AG09319 (cell line): ENCODE results near the gene UGGT2.
"Not testable (repeated sequence)": the region's sequence is repeated elsewhere in the genome, so short reads cannot be mapped to it uniquely, and the experiment has no call there.

Experiments used
- DNase-seq: peaks from one replicate; pipeline ENCODE4 v3.0.0-alpha.2; 2010; ENCODE audit warnings: low read depth; ENCODE audit errors: extremely low read depth
- TF ChIP-seq, protein P1 (sequence below): IDR thresholded peaks from 2 replicates; pipeline ENCODE4 v1.5.1; 2011; ENCODE audit warnings: low read depth, mild to moderate bottlenecking, inconsistent platforms, low read length, moderate library complexity

The UGGT2 gene

DNA sequence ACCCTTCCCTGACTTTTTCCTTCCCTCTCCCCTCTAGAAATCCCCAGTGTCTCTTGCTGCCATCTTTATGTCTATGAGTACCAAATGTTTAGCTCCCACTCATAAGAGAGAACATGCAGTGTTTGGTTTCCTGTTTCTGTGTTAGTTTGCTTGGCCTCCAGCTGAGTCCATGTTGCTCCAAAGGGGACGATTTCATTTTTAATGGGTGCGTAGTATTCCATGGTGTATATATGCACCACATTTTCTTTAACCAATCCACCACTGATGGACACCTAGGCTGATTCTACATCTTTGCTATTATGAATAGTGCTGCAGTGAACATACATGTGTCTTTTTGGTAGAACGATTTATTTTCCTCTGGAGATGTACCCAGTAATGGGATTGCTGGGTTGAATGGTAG, 123.8 kb downstream of the UGGT2 start:
- no peak for DNase-seq
- TF ChIP-seq, protein P1, sequence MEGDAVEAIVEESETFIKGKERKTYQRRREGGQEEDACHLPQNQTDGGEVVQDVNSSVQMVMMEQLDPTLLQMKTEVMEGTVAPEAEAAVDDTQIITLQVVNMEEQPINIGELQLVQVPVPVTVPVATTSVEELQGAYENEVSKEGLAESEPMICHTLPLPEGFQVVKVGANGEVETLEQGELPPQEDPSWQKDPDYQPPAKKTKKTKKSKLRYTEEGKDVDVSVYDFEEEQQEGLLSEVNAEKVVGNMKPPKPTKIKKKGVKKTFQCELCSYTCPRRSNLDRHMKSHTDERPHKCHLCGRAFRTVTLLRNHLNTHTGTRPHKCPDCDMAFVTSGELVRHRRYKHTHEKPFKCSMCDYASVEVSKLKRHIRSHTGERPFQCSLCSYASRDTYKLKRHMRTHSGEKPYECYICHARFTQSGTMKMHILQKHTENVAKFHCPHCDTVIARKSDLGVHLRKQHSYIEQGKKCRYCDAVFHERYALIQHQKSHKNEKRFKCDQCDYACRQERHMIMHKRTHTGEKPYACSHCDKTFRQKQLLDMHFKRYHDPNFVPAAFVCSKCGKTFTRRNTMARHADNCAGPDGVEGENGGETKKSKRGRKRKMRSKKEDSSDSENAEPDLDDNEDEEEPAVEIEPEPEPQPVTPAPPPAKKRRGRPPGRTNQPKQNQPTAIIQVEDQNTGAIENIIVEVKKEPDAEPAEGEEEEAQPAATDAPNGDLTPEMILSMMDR = no peak

DNA sequence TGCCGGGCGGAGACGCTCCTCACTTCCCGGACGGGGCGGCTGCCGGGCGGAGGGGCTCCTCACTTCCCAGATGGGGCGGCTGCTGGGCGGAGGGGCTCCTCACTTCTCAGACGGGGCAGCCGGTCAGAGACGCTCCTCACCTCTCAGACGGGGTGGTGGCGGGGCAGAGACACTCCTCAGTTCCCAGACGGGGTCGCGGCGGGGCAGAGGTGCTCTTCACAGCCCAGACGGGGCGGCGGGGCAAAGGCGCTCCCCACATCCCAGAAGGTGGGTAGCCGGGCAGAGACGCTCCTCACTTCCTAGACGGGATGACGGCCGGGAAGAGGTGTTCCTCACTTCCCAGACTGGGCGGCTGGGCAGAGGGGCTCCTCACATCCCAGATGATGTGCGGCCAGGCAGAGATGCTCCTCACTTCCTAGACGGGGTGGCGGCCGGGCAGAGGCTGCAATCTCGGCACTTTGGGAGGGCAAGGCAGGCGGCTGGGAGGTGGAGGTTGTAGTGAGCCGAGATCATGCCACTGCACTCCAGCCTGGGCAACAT, 124.8 kb downstream of the UGGT2 start:
- DNase-seq = not testable (repeated sequence)

DNA sequence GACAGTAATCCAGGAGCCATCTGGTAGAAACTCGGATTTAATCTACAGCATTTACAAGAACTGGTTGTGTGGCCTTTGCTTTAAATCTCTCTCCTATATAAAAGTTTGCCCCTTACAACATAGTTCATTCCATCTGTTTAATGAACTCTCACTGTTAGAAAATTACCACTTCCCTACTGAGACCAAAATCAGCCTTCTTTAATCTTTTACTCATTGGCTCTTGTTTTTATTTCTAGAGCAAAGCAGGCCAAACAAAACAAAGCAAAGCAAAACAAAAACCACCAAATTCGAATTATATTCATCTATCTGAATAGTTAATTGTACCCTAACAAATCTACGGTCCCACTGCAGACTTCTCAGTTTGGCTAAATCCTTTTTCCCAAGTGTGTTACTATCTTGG, 127.0 kb downstream of the UGGT2 start:
- TF ChIP-seq, protein P1 = no peak
- no peak for DNase-seq

DNA sequence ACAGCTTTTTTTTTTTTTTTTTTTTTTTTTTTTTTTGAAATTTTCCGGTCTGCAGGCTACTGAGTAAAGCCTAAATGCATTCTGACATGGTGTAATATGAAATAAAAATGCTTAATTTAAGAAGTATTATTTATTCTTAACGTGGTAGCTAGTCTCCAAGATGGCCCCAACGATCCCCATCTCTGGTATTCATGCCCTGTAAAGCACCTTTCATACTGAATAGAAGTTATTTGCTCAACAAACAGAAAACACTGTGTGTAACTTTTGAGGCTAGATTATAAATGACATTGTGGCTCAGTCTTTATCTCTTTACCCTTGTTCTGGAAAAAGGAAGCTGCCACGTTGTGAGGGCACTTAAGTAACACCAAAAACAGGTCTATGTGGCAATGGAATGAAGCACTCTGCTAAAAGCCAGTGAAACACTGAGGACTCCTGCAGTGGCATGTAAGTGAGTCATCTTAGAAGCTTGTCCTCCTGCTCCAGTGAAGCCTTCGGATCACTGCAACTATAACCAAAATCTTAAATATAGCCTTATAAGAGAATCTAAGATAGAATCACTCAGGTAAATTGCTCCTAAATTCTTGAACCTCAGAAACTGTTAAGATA, 128.7 kb downstream of the UGGT2 start:
- peak; percentile 40 for DNase-seq
- TF ChIP-seq, protein P1 = no peak

DNA sequence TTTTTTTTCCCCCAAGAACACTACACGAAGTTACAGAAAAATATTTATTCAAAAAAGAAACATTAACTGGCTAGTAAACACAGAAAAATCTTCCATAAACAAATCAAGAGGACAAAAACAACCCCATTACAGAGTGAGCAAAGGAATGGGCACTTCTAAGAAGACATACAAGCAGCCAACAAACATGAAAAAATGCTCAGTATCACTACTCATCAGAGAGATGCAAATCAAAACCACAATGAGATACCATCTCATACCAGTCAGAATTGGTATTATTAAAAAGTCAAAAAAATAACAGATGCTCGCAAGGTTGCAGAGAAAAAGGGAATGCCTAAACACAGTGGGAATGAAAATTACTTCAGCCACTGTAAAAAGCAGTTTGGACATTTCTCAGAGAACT, 131.7 kb downstream of the UGGT2 start:
- TF ChIP-seq, protein P1 = no peak
- no peak for DNase-seq

DNA sequence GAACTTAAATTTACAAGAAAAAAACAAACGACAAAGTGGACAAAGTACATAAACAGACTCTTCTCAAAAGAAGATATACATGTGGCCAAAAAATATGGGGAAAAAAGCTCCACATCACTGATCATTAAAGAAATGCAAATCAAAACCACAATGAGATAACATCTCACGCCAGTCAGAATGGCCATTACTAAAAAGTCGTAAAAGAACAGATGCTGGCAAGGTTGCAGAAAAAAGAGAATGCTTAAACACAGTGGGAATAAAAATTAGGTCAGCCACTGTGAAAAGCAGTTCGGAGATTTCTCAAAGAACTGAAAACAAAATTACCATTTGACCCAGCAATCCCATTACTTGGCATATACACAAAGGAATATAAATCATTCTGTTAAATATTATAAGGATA, 132.7 kb downstream of the UGGT2 start:
- TF ChIP-seq, protein P1 = no peak
- no peak for DNase-seq

DNA sequence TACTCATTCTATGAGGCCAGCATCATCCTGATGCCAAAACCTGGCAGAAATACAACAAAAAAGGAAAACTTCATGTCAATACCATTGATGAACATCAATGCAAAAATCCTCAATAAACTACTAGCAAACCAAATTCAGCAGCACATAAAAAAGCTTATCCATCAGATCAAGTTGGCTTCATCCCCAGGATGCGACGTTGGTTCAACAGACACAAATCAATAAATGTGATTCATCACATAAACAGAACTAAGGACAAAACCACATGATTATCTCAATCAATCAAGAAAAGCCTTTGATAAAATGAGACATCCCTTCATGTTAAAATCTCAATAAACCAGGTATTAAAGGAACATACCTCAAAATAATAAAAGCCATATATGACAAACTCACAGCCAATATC, 134.3 kb downstream of the UGGT2 start:
- TF ChIP-seq, protein P1 = no peak
- no peak for DNase-seq

DNA sequence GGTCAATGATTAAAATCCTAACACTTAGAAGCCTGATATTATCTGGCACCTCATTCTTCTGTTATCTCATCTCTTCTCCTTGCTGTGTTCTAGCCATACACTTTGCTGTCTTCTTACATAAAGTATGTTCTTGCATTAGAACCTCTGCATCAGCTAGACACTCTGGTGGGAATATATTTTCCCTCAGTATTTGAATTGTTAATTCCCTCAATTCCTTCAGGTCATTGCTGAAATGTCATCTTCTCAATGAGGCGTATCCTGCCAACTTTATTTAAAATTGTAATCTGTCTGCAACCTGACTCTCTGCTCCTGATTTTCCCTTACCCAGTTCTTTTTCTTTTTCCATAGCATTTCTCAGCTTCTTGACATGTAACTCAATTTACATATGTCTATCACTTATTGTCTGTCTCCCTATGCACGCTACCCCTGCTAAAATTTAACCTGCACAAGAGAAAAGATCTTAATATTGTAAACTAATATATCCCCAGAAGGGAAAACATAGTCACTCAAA, 138.2 kb downstream of the UGGT2 start:
- TF ChIP-seq, protein P1 = no peak
- DNase-seq = no peak
